ENCODE measurements around the gene CDH23. TPM values are rescaled to one million over a fixed set of nuclear protein-coding genes. Genes with fewer than 3 reads are reported as not detected.
A peak's percentile ranks its signal among the peaks of the same experiment; 100 is the strongest.

CDH23 gene
- polyA plus RNA-seq, 3 donors, result 2.0 to 21.1 (median 15.5) TPM

DNA sequence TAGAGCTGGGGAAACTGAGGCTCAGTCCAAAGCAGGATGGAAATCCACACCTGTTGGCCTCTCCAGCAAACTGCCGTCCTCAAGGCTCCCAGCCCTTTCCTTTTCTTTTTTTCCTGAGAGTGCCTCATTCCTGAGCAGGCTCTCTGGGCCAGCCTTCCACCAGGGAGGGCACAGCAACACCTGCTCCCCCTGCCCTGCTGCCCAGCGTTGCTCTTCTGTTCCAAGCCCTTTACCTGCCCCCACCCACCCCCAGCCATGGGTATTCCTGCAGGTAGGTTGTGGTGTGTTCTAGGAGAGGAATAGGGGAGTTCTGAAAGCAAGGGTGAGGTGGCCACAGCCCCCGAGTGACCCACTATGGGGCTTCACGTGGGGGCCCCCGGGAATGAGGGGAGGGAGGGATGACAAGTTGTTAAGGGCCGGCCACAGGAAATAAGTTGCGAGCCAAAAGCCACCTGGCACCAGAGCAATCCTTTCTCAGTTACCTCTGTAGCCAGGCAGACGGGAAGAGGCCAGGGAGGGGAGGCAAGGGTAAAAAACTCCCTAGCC lies 357.3 kb downstream of the CDH23 start:
- H3K27ac ChIP-seq (ENCODE audit: low read depth, low read length), result no peak overlapping the region
- WGBS, 3 donors, result 37 to 43% (median 42%) methylated on average over 8 of the region's 8 CpGs

DNA sequence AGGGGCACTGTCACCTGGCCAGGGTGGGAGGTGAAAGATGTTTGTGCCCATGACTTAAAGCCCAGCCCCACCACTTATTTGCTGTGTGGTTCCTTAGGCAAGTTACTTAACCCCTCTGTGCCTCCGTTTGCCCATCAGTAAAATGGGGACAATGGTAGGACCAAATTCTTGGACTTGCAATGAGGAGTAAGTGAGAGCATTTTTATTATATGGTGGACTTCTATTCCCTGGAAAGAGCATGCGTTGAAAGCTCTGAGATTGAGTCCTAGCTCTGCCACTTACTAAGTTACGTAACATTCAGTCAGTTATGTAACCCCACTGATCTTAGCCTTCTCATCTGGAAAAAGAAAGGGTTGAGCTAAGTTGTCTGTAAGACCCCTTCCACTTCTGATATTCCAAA lies 357.8 kb downstream of the CDH23 start:
- 55 to 88% (median 58%) methylated on average over 3 of the region's 3 CpGs for WGBS, 3 donors
- H3K27ac ChIP-seq (ENCODE audit: low read depth, low read length), result no peak overlapping the region

GRCh38 chr10:71755179-71755879 lies 358.6 kb downstream of the CDH23 start:
- 83 to 86% (median 83%) methylated on average over 16 of the region's 16 CpGs for WGBS, 3 donors
- H3K27ac ChIP-seq (ENCODE audit: low read depth, low read length), result no peak overlapping the region

DNA sequence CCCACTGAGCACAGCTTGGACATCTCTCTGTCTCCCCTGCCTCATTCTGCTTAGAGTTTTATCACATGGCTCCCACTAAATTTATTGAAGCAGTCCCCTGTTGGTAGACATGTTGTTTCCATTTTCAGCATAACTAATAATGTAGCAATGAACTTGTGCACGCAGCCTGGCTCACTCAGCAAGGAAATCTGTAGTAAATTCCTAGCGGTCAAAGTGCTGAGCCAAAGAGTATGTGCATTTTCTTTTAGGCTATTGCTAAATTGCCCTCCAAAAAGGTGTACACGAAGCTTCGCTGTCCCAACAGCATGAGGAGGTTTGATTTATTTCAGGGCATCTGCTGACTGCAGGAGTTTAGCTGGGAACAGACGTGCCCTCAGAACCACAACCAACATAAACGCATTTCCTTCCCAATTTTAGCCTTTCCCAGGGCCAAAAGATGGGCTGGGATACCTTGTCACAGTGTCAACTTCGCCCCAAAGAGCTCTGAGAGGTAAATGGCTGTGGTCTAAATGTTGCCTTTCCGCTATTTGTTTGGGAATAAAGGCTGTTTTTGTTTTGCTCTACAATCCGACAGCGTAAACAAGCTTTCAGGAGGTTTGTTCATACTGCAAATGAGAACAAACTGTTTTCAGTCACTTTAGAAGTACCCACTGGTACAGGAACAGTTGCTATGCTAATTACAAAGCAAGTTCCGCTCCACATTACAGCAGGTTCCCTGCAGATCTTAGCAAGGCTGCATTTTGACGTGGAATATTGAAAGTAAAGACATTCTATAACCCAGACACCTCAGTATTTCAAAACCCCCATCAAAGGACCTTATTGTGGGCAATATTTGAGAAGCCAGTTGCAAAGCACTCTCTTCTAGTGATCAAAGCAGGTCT lies 359.8 kb downstream of the CDH23 start:
- H3K27ac ChIP-seq (ENCODE audit: low read depth, low read length), result peak overlapping the region; percentile 51
- 44 to 66% (median 55%) methylated on average over 12 of the region's 12 CpGs for WGBS, 3 donors

DNA sequence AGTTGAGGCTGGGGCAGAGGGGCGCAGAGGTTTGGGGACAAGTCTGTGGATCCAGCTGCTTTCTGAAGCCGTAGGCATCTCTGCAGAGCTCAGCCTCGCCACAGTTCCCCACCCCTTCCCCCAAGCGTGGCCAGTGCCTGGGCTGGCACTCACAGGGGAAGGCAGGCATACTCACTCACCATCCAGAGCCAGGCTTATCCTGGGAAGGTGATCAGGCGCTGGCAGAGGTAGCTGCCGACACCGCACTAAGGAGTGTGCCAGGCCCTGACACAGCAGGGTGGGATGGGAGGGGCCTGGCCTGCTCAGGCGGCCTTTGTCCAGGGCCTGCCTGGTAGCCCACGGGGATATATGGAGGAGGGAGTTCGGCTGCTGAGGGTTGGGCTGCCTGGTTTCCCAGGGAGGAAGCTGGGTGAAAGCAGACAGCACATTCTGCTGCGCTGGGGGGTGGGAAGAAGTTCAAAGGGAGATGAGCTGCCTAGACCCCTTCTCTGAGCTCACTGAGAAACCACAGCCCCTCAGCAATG lies 360.7 kb downstream of the CDH23 start:
- H3K27ac ChIP-seq (ENCODE audit: low read depth, low read length), result peak overlapping the region; percentile 70
- 39 to 51% (median 40%) methylated on average over 11 of the region's 11 CpGs for WGBS, 3 donors

DNA sequence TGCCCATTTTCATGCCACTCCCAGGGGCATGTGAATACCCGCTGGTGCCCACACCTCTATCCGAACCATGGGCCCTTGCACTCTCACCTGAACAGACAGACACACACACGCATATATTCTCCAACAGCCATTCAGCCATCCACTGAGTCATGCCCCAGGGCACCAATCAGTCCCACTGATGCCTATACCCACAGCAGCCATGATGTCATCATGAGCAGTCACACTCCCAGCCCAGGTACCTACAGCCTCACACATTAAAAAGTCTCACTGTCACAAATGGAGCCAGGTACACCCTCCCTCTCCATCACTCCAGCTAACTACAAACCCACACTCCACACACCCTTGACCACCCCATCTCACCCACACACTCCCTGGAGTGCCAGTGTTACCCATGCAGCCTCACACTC lies 364.4 kb downstream of the CDH23 start:
- WGBS, 3 donors, result 88 to 93% (median 89%) methylated on average over 3 of the region's 3 CpGs
- H3K27ac ChIP-seq (ENCODE audit: low read depth, low read length), result no peak overlapping the region

- H3K27ac ChIP-seq (ENCODE audit: low read depth, low read length), result no peak overlapping the region
- WGBS, 3 donors, result 84 to 90% (median 90%) methylated on average over 25 to 26 of the region's 26 CpGs
Observed at GRCh38 chr10:71761541-71762113, 364.9 kb downstream of the CDH23 start.

- no peak overlapping the region for H3K27ac ChIP-seq (ENCODE audit: low read depth, low read length)
- 86 to 92% (median 89%) methylated on average over 5 of the region's 5 CpGs for WGBS, 3 donors
Observed at GRCh38 chr10:71762324-71762723, 365.6 kb downstream of the CDH23 start.

- WGBS, 3 donors, result 65 to 79% (median 66%) methylated on average over 11 of the region's 11 CpGs
- no peak overlapping the region for H3K27ac ChIP-seq (ENCODE audit: low read depth, low read length)
Observed at GRCh38 chr10:71763352-71764127, 366.8 kb downstream of the CDH23 start.

DNA sequence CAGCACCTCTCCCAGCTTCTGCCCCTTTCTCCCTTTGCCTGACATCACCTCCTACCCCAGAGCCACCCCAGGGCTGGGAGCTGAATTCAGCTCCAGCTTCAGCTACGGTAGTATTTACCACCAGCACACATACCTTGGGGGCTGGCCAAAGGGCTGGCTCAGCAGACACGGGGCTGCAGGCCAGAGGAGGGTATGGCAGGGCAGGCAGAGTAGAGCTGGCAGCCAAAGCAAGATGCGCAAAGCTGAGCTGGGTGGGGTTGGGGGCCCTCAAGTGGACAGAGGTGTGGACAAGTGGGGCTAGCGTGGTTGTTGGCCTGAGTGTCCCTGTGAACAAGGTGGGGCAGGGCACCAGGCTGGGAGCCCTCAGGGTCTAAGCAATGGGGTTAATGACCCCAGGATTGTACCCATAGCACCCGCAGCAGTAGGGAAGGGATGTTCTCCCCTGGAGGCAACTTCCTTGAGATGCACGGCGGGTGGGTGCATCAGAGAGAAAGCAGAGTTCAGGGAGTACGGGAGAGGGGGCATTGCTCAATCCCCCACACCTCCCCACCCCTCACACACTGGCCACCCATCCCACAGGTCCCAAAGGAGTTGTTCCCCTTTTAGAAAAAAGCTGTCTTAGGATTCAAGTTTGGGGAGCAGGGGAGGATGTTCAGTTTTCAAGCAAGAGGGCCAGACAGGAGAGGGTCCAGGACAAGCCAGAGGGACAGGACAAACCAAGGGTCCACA lies 368.6 kb downstream of the CDH23 start:
- H3K27ac ChIP-seq (ENCODE audit: low read depth, low read length), result peak overlapping the region; percentile 39
- WGBS, 3 donors, result 35 to 70% (median 38%) methylated on average over 8 of the region's 8 CpGs

GRCh38 chr10:71765906-71766716 lies 369.4 kb downstream of the CDH23 start:
- WGBS, 3 donors, result 65 to 79% (median 67%) methylated on average over 22 of the region's 22 CpGs
- peak overlapping the region; percentile 46 for H3K27ac ChIP-seq (ENCODE audit: low read depth, low read length)

DNA sequence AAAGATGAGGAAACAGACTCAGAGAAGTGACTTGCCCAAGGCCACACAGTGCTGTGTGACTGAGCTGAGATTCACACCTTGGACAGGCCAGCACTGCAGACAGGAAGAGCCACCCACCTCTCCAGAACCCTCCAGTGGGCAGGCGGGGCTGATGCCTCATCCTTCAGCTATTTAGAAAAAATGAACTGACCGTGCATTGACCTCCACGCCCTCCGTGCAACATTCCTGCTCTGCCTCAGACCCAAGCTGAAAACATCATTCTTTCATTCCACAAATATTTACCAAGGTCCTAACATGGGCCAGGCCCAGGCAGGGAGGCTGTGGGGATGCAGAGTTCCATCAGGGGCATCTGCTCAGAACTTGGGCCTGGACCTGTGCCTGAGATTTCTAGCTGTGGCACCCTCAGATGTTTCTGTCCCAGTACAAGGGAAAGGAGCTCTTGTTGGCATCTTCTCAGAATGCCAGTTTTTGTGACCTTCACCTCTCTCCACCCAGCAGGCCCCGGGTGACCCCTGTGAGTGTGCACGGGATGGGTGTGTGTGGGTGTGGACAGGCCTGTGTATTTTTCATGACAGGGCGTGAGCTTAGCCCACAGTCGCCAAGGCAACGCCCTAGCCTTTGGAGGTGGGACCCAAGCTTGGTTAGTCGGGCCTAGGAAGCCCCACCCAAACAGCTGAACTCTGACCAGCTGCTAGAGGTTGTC lies 370.1 kb downstream of the CDH23 start:
- WGBS, 3 donors, result 41 to 49% (median 41%) methylated on average over 10 of the region's 10 CpGs
- H3K27ac ChIP-seq (ENCODE audit: low read depth, low read length), result peak overlapping the region; percentile 30

DNA sequence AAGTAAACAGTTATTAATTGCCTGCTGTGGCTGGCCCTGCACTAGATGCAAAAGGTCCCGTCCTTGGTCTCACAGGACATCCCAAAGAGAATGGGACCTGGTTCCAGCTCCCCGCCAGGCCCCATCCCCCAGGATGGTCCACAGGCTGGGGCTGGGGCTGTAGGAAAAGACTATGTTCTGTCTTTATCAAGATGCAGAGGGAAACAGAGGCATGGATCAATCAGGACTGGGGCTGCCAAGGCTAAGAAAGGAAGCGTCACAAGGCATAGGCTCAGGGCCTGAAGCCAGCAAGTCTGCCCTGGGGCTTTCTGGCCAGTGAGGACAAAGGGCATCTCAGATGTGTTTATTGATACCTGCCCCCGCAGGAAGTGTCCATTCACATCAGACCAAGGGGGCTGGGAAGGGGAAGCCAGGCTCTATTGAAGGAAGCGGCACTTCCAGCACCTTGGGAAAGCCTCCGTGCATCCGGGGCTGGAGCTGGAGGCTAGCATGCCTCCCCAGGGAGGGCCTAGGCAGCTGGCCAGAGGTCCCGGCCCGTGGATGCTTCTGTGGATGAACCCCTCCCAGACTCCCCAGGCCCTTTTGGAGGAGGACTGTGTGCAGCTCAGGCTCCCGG lies 370.8 kb downstream of the CDH23 start:
- peak overlapping the region; percentile 30 for H3K27ac ChIP-seq (ENCODE audit: low read depth, low read length)
- 37 to 69% (median 37%) methylated on average over 10 of the region's 10 CpGs for WGBS, 3 donors

DNA sequence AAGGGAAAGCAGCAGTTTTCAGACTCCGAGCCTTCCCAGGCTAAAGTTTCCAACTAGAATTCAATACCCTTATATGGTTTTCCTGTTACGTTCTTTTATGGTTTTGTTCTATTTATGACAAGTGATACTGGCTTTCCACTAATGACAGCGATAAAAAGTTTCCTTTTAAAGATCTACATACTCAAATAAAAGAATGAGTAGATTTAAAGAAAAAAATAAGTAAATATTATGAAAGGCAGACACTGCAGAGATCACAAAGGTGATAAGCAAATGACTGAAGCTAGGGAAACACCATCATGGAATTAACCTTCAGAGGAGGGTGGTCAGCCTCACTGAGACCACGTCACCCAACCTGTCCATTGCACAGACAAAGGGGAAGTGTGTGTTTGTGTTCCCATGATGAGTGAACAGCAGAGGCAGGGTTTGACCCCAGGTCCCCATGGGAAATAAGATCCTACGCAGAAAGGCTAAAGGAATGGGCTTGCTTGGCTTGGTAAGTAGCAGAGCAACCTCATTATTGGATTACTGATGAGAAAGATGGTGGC lies 372.6 kb downstream of the CDH23 start:
- 21 to 67% (median 24%) methylated on average over 5 of the region's 5 CpGs for WGBS, 3 donors
- no peak overlapping the region for H3K27ac ChIP-seq (ENCODE audit: low read depth, low read length)

- 61 to 90% (median 63%) methylated on average over 3 of the region's 3 CpGs for WGBS, 3 donors
- H3K27ac ChIP-seq (ENCODE audit: low read depth, low read length), result peak overlapping the region; percentile 63
Observed at GRCh38 chr10:71770255-71770654, 373.5 kb downstream of the CDH23 start.
